Measurements from ENCODE around the gene PTPRG. TPM values are rescaled to one million over a fixed set of nuclear protein-coding genes. Genes with fewer than 3 reads are reported as not detected.

The PTPRG gene
- total and polyA plus RNA-seq, 2 donors (not counting 3 experiments of a cell fraction or from before 2014, with no cell fraction given), result 8.9 to 39.1 TPM

DNA sequence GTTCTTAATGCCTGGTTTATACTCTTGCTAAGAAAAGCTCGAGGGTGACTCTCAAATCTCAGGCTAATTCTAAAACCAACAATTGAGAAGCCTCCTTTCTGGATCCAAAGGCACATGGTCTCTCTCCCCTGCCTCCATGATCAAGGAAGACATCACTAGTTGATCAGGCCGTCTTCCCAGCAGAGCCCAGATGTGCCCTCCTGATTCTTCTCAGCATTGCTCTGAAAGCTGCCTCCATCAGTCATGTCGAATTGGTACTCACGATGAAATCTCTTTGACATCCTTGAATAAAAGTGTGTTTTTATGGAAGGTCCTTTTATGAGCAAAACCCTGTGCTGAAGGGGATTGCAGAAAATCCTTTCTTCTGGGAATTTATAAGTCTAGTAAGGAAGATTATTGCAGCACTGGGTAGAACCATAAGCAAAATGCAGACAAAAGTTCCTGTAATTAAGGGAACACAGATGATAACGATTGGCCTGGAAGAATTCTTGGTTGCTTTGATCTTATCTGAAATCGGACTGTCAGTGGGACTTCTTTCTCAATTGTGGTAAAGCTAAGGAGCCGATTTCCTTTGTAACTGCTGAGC is 345.9 kb downstream of the PTPRG start:
- FAIRE-seq, result peak; percentile 18
- H3K27me3 ChIP-seq (ENCODE audit: control insufficient read depth in 2 of 2, insufficient read depth in 2 of 2, low read length in 2 of 2), result no peaks in the 10 kb centered on the region
- no TSS peak for BruUV-seq (replicated peaks)

More for the DNA sequence above, 345.9 kb downstream of the PTPRG start:
- Histone ChIP-seq H3K36me3 (ENCODE audit: control insufficient read depth in 2 of 2, extremely low read depth in 1 of 2, insufficient read depth in 2 of 2, low read length in 2 of 2) (no peaks in the 10 kb centered on the region), H3K9me3 (replicated peaks; ENCODE audit: control insufficient read depth, insufficient read depth, low read length) (no peaks in the 10 kb centered on the region), H3K27ac (ENCODE audit: insufficient read depth, low read depth, low read length) (no peak overlapping the region), H3K4me2 (ENCODE audit: insufficient read depth, low read length) (no peak overlapping the region), H3K79me2 (ENCODE audit: control insufficient read depth, insufficient read depth, low read length) (no peaks in the 10 kb centered on the region), H3K4me1 (ENCODE audit: control insufficient read depth, extremely low read depth, insufficient read depth, low read length) (no peaks in the 10 kb centered on the region), H2AFZ (ENCODE audit: low read depth, low read length) (no peak overlapping the region), H3K9ac (replicated peaks; ENCODE audit: extremely low read depth, insufficient read depth, low read length) (no peak overlapping the region), H4K20me1 (replicated peaks; ENCODE audit: control insufficient read depth, extremely low read depth, insufficient read depth, low read length) (peaks cover 2% of the 10 kb centered on the region), H3K4me3 (replicated peaks in 1 of 3; ENCODE audit: insufficient read depth in 1 of 3, low read depth in 1 of 3, low read length in 3 of 3) (no peak overlapping the region), H3K9me1 (replicated peaks; ENCODE audit: control insufficient read depth, extremely low read depth, insufficient read depth, low read length) (no peaks in the 10 kb centered on the region)
- POLR2A ChIA-PET, result no interaction called here
- dilution Hi-C loops (cut with MboI; ENCODE audit: extremely low pct_ligation_motif_present, low sequenced_read_pairs) (no loop called here), intact Hi-C loops (cut with micrococcal nuclease) (no loop called here)
- CTCF ChIA-PET, result interaction anchor here (2.3 kb wide), 1 partner anchor 29 kb away, joined by 6 read pairs; no protein-coding TSS in a partner anchor
- DNase-seq (ENCODE audit: low read depth, low spot score), result no peak
- no peak for TF ChIP-seq MYC (IDR thresholded peaks at IDR 0.05; ENCODE audit: low read depth, low read length)
- TF ChIP-seq GATA2 (IDR thresholded peaks at IDR 0.05; ENCODE audit: insufficient read depth, insufficient read length, low read depth, low read length), result no peak
- TF ChIP-seq JUN (IDR thresholded peaks at IDR 0.05; ENCODE audit: borderline replicate concordance, insufficient read depth, insufficient read length, low read depth), result no peak
- TF ChIP-seq FOS (IDR thresholded peaks at IDR 0.05; ENCODE audit: borderline replicate concordance, insufficient read depth, low read length), result no peak
- TF ChIP-seq, protein P1, sequence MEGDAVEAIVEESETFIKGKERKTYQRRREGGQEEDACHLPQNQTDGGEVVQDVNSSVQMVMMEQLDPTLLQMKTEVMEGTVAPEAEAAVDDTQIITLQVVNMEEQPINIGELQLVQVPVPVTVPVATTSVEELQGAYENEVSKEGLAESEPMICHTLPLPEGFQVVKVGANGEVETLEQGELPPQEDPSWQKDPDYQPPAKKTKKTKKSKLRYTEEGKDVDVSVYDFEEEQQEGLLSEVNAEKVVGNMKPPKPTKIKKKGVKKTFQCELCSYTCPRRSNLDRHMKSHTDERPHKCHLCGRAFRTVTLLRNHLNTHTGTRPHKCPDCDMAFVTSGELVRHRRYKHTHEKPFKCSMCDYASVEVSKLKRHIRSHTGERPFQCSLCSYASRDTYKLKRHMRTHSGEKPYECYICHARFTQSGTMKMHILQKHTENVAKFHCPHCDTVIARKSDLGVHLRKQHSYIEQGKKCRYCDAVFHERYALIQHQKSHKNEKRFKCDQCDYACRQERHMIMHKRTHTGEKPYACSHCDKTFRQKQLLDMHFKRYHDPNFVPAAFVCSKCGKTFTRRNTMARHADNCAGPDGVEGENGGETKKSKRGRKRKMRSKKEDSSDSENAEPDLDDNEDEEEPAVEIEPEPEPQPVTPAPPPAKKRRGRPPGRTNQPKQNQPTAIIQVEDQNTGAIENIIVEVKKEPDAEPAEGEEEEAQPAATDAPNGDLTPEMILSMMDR (IDR thresholded peaks at IDR 0.05; ENCODE audit: extremely low read depth in 1 of 2, insufficient read depth in 1 of 2, low read depth in 1 of 2, low read length in 2 of 2), result no peak
- TF ChIP-seq EZH2 (IDR thresholded peaks at IDR 0.05; ENCODE audit: borderline replicate concordance, low read depth, low read length, severe bottlenecking), result no peak
- TF ChIP-seq POLR2AphosphoS5 (IDR thresholded peaks at IDR 0.05; ENCODE audit: insufficient read depth, low read depth, low read length), result no peak
- TF ChIP-seq, protein P2, sequence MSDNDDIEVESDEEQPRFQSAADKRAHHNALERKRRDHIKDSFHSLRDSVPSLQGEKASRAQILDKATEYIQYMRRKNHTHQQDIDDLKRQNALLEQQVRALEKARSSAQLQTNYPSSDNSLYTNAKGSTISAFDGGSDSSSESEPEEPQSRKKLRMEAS (IDR thresholded peaks at IDR 0.05; ENCODE audit: insufficient read depth, insufficient read length), result no peak
- TF ChIP-seq POLR2A (IDR thresholded peaks at IDR 0.05; ENCODE audit: low read depth, low read length), result no peak
